ENCODE results near the gene RNF145.
"Not testable (repeated sequence)": the region's sequence is repeated elsewhere in the genome, so short reads cannot be mapped to it uniquely, and the experiment has no call there.

RNF145 gene

DNA sequence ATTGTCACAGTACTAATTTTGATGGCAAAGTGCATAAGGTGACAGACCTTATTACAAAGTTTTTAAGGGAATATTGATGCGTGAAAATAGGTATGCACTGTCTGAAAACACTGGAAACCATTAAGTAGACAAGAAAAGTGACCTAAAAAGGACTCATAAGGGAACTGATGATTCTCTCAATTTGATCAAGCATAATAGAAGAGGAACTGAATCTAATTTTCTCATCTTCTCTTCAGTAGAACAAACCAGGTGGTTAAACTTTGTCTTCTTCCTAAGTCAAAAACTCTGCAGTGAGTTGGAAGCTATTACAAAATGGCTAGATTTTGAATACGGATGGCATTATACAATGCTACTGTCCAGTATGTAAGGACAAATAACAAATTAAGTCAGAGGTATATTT, 53.4 kb downstream of the RNF145 start:
- DNase-seq: no peak

DNA sequence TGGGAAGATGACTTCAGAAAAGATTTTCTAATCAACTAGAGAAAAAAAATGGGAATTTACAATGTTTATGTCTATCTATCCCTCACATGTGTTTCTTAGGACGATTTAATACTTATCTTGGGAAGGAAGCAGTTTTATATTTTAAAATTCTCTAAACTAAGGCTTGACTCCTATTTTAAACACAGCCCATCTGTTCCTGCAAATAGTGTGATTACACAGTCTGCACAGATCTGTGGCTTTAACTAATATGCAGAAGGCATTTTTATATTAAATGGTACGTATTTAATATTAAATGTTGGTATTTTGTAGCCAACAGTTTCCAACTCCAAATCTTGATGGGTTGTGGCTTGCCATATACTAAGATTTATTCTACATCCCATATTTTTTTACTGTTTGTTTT, 56.5 kb downstream of the RNF145 start:
- no peak for DNase-seq

DNA sequence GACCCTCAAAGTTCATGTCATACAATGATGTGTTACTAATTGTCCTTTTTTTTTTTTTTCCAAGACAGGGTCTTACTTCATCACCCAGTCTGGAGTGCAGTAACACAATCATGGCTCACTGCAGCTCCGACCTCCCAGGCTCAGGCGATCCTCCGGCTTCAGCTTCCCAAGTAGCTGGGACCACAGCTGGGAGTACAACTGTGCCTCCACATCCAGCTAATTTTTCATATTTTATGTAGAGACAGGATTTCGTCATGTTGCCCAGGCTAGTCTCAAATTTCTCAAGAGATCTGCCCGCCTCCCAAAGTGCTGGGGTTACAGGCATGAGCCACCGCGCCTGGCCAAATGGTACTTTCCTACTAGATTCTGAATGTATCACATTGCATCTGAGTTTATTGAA, 60.3 kb downstream of the RNF145 start:
- no peak for DNase-seq

DNA sequence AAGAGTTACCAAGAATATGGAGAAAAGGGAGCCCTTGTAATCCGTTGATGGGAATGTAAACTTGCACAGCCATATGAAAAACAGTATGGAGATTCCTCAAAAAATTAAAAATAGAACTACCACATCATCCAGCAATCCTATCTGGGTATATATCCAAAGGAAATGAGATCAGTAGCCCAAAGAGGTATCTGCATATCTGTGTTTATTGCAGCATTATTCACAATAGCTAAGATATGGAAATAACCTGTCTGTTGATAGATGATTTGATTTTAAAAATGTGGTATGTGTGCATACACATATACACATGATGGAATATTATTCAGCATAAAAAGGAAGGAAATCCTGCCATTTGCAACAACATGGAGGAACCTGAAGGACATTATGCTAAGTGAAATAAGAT, 61.4 kb downstream of the RNF145 start:
- no peak for DNase-seq

DNA sequence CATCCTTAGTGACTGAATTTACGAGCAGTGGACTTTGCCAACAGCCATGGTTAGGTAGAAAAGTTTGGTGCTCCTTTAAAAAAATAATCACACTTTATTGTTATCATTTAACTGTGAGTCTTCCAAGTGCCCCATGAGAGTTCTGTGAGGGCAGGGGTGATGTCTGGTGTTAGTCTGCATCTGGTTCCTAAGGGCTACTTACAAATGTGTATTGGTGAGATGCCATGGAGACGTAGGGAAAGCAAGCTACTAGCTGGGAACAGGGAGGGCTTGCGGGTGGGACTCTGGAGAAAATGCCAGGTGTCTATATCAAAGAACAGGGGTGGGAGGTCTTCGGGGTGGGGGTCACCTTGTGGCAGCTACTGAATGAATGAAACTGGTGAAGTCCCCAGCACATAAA, 62.5 kb downstream of the RNF145 start:
- no peak for DNase-seq

DNA sequence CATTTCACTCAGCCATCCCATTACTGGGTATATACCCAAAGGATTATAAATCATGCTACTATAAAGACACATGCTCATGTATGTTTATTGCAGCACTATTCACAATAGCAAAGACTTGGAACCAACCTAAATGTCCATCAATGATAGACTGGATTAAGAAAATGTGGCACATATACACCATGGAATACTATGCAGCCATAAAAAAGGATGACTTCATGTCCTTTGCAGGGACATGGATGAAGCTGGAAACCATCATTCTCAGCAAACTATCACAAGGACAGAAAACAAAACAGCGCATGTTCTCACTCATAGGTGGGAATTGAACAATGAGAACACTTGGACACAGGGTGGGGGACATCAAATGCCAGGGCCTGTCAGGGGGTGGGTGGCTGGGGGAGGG, 64.2 kb downstream of the RNF145 start:
- DNase-seq: not testable (repeated sequence)

DNA sequence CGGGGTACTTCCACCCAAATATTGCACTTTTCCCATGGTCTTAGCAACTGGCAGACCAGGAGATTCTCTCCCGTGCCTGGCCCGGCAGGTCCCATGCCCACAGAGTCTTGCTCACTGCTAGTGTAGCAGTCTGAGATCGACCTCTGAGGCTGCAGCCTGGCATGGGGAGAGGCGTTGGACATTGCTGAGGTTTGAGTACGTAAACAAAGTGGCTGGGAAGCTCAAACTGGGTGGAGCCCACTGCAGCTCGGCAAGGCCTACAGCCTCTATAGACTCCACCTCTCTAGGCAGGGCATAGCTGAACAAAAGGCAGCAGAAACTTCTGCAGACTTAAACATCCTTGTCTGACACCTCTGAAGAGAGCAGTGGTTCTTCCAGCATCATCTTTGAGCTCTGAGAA, 69.6 kb downstream of the RNF145 start:
- DNase-seq: no peak

DNA sequence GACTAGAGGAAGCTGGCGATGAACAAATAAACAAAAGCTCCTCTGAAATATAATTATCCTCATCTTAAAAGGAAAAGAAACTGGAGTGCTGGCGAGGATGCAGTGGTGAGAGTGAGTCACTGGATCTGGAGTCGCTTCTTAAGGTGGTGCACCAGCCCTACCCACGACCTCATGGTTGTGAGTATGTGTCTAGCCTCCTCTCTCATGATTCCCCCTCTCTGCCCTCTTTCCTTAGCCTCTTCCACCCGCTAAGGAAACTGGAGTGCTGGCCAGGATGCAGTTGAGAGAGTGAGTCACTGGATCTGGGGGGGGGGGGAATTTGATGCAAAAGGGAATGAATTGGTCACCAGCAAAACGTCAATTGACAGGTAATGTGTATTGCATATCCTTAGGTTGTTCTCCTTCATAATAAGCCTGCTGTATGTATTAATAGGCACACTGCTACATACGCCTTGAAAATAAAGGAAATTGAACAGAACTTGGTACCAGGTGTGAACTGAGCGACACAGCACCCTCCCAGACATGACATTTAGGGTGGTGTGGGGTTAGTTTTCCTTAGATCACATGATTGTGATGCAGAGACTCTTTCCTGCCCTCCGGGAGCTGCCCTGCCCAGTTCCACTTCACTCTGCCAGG, 73.3 kb downstream of the RNF145 start:
- DNase-seq: no peak

DNA sequence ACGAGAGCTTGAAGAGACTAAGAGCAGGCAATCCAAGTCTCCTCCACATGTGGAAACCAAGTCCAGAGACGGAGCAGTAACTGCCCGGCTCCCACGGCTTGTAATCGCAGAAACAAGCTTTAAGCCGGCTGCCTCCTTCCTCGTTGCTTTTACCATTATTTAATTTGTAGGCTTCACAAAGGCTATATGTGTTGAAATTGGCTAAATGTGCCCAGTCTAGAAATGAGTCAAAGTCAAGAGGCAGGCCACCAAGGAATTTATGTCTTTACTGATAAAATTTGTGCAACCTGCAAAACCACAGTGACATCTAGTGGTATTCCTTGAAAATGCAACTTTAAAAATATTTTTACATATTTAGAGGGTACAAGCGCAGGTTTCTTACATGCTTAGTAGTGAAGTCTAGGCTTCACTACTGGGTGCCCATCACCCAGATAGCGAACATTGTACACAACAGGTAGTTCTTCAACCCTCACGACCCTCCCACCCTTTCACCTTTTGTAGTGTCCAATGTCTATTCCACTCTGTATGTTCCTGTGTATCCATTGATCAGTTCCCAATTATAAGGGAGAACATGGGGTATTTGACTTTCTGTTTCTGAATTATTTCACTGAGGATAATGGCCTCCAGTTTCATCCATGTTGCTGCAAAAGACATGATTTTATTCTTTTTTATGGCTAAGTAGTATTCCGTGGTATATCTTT, 76.2 kb downstream of the RNF145 start:
- peak in 1 of 2 experiments; percentile 4 for DNase-seq

DNA sequence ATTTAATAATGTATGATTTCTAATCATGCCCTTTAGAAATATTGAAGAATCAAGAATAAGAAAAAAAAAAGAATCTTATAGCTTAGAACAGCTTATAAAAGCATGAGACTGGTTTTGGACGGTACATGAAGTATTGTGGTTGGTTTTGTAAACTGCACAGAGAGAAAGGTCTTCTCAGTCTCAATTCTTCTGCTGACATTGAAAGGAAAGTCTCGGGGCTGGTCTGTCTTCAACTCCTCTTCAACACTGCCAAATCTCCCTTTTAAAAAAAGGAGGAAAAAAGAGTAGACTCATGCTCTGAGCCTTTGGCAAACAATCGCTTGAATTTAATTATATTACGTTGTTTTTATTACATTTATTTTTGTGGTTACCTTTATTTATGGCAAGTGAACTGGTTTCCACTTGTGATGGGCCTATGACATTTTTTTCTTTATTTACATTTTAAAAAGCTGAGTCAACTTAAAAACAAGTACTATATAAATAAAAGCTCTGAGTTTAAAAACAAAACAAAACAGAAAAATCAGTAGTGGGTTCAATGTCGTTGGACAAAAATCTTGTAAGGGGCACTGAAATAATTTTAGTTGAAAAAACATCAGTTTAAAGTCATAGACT, 76.8 kb downstream of the RNF145 start:
- no peak for DNase-seq

DNA sequence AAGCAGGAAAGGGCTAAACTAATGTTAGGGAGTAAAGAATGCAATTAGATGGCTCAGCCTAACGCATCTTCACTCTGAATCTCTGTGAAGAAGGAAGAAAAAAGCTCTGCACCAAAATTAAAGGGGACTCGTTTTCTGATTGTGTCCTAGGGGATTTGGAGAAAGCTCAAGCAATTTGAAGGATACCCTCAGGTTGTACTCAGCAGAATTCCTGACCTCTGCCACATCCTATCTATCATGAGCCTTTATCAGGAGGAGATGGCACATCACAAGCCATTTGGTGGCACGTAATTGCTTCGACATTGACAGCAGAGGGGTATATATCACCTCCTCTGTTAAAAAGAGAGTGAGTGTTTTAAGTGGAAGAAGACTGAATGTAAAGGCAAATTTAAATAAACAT, 77.4 kb downstream of the RNF145 start:
- DNase-seq: no peak

DNA sequence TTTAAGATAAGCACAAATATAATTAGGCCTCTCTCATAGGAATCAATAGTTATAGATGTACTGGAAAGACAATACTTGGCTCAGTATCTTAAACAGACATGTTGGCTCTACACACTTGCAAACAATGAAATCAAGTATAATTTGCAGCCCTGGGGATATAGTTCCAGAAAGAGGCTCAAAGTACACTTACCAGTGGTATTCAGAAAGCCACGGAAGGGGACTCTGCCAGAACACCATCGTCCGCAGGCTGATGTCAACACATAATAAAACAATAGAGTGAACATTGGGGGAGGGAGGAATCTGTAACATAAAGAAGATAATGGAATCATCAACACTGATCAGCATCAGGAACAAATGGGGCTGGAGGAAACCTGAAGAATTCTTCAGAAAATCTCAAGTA, 78.5 kb downstream of the RNF145 start:
- DNase-seq: no peak

DNA sequence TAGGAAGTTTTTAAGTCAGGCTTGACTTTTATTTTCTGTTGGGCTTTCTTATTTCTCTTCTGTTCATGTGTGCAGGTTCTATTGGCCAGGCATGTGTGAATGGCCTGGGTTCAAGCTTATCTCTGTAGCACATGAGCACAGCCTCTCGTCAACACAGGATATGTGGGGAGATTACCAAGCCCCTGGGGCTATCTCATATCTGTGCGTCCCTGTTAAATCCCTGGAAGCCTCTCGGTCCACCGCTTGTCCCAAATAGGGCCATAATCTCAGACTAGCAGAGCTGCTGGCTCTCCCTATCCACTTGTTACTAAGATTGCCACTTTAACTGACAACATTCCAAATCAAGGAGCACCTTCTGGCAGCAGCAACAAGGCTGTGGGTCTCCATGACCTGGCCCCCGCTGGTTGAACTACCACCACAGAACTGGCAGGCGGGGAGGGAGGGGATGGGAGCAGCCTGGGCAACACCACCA, 81.2 kb downstream of the RNF145 start:
- DNase-seq: no peak

DNA sequence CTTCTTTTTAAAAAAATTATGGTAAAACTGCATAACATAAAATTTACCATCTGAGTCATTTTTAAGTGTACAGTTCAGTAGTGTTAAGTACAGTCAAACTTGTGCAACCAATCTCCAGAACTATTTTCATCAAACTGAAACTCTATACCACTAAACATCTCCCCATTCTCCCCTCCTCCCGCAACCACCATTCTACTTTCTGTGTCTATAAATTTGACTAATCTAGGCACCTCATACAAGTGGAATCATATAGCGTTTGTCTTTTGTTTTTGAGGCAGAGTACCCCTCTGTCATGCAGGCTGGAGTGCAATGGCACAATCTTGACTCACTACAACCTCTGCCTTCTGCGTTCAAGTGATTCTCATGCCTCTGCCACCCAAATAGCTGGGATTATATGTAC, 85.7 kb downstream of the RNF145 start:
- no peak for DNase-seq

DNA sequence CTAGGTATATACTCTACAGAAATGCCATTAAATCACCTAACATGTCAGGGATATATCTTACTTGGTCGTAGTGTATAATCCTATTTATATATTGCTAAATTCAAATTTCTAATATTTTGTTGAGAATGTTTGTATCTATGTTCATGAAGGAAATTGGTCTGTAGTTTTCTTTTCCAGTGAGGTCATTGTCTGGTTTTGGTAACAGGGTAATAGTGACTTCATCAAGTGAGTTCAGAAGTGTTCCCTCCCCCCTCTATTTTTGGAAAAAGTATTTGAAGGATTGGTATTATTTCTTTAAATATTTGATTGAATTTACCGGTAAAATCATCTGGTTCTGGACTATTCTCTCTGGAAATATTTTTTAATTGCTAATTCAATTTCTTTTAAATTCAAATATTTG, 86.2 kb downstream of the RNF145 start:
- DNase-seq: no peak

DNA sequence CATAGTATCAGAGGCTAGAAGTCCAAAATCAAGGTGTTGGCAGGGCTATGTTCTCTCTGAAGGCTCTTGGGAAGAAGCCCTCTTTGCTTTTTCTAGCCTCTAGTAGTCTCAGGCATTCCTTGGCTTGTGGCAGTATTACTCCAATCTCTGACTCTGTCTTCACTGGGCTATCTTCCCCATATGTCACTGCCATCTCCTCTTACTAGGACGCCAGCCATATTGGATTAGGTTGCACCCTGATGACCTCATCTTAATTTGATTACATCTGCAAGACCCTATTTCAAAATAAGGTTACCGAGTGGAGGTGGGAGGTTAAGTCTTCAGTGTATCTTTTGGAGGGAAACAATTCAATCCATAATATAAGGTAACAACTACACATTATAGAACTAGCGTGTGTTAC, 88.3 kb downstream of the RNF145 start:
- DNase-seq: no peak

DNA sequence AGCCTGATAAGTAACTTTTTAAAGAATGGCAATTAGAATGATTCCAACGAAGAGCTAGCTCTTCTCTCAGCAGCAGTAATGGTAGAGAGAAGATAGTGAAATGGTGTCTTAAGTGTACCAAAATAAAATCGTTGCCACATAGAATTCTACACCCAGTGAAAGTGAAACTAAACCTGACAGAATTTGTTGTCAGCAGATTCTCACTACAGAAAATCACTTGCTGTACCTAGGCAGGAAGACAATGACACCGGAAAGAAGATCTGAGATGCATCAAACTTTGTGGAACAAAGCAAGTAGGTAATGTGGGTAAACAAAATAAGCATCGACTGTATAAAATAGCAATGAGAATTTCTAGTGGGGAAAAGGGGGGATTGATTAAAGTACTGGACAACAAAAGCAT, 88.9 kb downstream of the RNF145 start:
- DNase-seq: no peak

DNA sequence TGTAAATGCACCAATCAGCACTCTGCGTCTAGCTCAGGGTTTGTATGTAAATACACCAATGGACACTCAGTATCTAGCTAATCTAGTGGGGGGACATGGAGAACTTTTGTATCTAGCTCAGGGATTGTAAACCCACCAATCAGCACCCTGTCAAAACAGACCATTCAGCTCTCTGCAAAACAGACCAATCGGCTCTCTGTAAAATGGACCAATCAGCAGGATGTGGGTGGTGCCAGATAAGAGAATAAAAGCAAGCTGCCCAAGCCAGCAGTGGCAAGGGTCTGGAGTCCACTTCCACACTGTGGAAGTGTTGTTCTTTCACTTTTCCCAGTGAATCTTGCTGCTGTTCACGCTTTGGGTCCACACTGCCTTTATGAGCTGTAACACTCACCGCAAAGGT, 89.5 kb downstream of the RNF145 start:
- not testable (repeated sequence) for DNase-seq

DNA sequence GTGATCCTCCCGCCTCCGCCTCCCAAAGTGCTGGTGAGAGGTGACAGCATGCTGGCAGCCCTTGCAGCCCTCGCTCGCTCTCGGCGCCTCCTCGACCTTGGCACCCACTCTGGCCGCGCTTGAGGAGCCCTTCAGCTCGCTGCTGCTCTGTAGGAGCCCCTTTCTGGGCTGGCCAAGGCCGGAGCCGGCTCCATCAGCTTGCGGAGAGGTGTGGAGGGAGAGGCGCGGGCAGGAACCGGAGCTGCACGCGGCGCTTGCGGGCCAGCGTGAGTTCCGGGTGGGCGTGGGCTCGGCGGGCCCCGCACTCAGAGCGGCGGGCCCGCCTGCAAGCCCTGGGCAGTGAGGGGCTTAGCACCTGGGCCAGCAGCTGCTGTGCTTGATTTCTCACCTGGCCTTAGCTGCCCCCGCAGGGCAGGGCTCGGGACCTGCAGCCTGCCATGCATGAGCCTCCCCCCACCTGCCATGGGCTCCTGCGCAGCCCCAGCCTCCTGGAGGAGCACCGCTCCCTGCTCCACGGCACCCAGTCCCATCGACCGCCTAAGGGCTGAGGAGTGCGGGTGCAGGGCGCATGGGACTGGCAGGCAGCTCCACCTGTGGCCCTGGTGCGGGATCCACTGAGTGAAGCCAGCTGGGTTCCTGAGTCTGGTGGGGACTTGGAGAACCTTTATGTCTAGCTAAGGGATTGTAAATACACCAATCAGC, 90.2 kb downstream of the RNF145 start:
- not testable (repeated sequence) for DNase-seq

DNA sequence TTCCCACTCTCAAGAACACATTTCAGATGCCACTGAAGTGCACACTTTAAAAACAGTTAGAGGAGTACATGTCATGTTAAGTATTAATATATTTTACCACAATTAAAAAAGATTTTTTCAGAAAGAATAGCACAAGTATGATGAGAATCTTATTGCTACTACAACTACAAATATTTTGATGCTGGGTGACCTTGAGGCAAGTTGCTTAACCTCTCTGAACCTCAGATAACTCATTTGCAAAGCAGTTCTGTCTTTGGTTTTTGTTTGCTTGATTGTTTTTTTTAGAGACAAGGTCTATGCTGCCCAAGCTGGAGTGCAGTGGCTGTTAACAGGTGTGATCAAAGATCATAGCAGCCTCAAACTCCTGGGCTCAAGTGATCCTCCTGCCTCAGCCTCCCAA, 95.9 kb downstream of the RNF145 start:
- DNase-seq: no peak

DNA sequence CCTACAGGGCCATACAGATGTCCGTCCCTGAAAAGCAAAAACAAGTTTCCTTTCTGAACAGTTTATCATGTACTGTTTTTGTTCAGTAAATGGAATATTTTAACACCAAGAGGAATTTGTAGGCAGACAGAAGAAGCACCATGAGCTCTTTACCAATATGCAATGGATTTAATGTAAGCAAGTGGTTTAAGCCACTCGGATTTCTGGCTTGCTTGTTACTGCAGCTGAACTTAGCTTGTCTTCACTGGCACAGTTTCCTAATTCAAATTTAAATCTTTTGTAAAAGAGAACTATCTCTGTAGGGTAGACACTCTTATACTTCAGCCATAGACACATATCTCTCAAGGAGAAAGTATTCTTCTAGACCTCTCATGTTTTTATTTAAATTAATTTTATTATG, 96.9 kb downstream of the RNF145 start:
- DNase-seq: no peak
